HepG2 (cell line): ENCODE measurements around the gene DPH1. TPM values are rescaled to one million over a fixed set of nuclear protein-coding genes. Genes with fewer than 3 reads are reported as not detected.
A peak's percentile ranks its signal among the peaks of the same experiment; 100 is the strongest.

Source experiments
- CENPT ChIP-seq: sonication (generic); formaldehyde crosslinking; IDR thresholded peaks from 2 replicates; pipeline ENCODE4 v1.8.0; 2022; ENCODE audit warnings: low read depth, mild to moderate bottlenecking, moderate library complexity, missing genetic modification reagents
- FOSL2 ChIP-seq: sonication (generic); formaldehyde crosslinking; IDR thresholded peaks from 2 replicates; pipeline ENCODE4 v1.4.0; 2020; ENCODE audit warnings: missing genetic modification reagents
- HNF4G ChIP-seq, 2 experiments: sonication (generic) in 1 of 2; formaldehyde crosslinking in 1 of 2; IDR thresholded peaks; 2 replicates each; pipeline versions ENCODE4 v1.4.0 to v1.6.1; 2011 to 2020; ENCODE audit warnings: borderline replicate concordance in 2 of 2, low read depth in 2 of 2, mild to moderate bottlenecking in 2 of 2, low read length in 1 of 2, missing genetic modification reagents in 1 of 2, moderate library complexity in 1 of 2
- MTF2 ChIP-seq: sonication (generic); formaldehyde crosslinking; IDR thresholded peaks from 2 replicates; pipeline ENCODE4 v1.5.0; 2020; ENCODE audit warnings: missing genetic modification reagents, borderline replicate concordance
- MXD3 ChIP-seq: IDR thresholded peaks from 2 replicates; pipeline ENCODE4 v1.6.1; 2016; ENCODE audit warnings: mild to moderate bottlenecking, missing biosample characterization, missing genetic modification reagents
- RAD51 ChIP-seq: fragments of 450-650 bp; IDR thresholded peaks from 2 replicates; pipeline ENCODE4 v1.6.1; 2016; ENCODE audit warnings: borderline replicate concordance
- STAT6 ChIP-seq: sonication (generic); formaldehyde crosslinking; IDR thresholded peaks from 2 replicates; pipeline ENCODE4 v1.4.0; 2020; ENCODE audit warnings: missing genetic modification reagents, mild to moderate bottlenecking, borderline replicate concordance
- TERF1 ChIP-seq: sonication (generic); formaldehyde crosslinking; IDR thresholded peaks from 2 replicates; pipeline ENCODE4 v1.8.0; 2022; ENCODE audit warnings: mild to moderate bottlenecking, missing genetic modification reagents, moderate library complexity
- TFE3 ChIP-seq: IDR thresholded peaks from 2 replicates; pipeline ENCODE4 v1.6.1; 2016
- ZBTB7A ChIP-seq: sonication (generic); formaldehyde crosslinking; IDR thresholded peaks from 2 replicates; pipeline ENCODE4 v1.8.0; 2022; ENCODE audit warnings: mild to moderate bottlenecking, missing genetic modification reagents
- ZGPAT ChIP-seq: IDR thresholded peaks from 2 replicates; pipeline ENCODE4 v1.6.1; 2016; ENCODE audit warnings: mild to moderate bottlenecking
- ZNF296 ChIP-seq: sonication (generic); formaldehyde crosslinking; conservative IDR thresholded peaks from 2 replicates; pipeline ENCODE4 v1.5.0; 2020; ENCODE audit warnings: mild to moderate bottlenecking, missing genetic modification reagents
- ZNF317 ChIP-seq: sonication (generic); formaldehyde crosslinking; IDR thresholded peaks from 2 replicates; pipeline ENCODE4 v1.5.0; 2020; ENCODE audit warnings: mild to moderate bottlenecking, missing genetic modification reagents
- ZNF574 ChIP-seq: sonication (generic); formaldehyde crosslinking; IDR thresholded peaks from 2 replicates; pipeline ENCODE4 v1.4.0; 2020; ENCODE audit warnings: missing genetic modification reagents
- ZNF597 ChIP-seq: sonication (generic); formaldehyde crosslinking; IDR thresholded peaks from 2 replicates; pipeline ENCODE4 v1.5.0; 2020; ENCODE audit warnings: missing genetic modification reagents
- ZNF724P ChIP-seq: sonication (generic); formaldehyde crosslinking; IDR thresholded peaks from 2 replicates; pipeline ENCODE4 v1.8.0; 2022; ENCODE audit warnings: missing genetic modification reagents, borderline replicate concordance
- polyA plus RNA-seq, 8 experiments: library from polyadenylated mRNA; depleted of rRNA in 3 of 8; stranded (reverse) in 7 of 8; unstranded in 1 of 8; fragments of >200 nt; fragmentation: Illumina TruSeq in 4 of 8; extraction: Trizol in 4 of 8; gene quantifications; 2 replicates each; pipeline versions ENCODE4 v1.2.1 to v1.2.3, GENCODE V29; 2011 to 2016; ENCODE audit warnings: low read depth in 4 of 8, missing spikeins in 1 of 8, mixed read lengths in 1 of 8; ENCODE audit not compliant: insufficient read depth in 1 of 8
- total RNA-seq, 5 experiments: library from RNA; depleted of rRNA; stranded (reverse); fragments of >200 nt; fragmentation: Illumina TruSeq; extraction: Trizol; gene quantifications; 2 replicates each; pipeline ENCODE4 v1.2.3, GENCODE V29; 2016; ENCODE audit warnings: low read depth in 1 of 5

The DPH1 gene
- total and polyA plus RNA-seq, 2 of the 13 experiments (the other 11 are each of a cell fraction or from before 2014, with no cell fraction given), result 25.3 to 42.8 TPM

- no peak for TF ChIP-seq STAT6 (CRISPR knock-in tag)
- no peak for TF ChIP-seq MXD3 (CRISPR knock-in tag)
- no peak; the same call in 1 of the 2 replicates for TF ChIP-seq FOSL2 (CRISPR knock-in tag)
- TF ChIP-seq HNF4G (IDR thresholded peaks at IDR 0.05; ENCODE audit: borderline replicate concordance, low read depth, low read length), result no peak; the same call in 1 of the 2 replicates
- no peak for TF ChIP-seq HNF4G (CRISPR knock-in tag; IDR thresholded peaks at IDR 0.05; ENCODE audit: borderline replicate concordance, low read depth)
- TF ChIP-seq ZNF724P (CRISPR knock-in tag), result no peak
- no peak for TF ChIP-seq MTF2
- TF ChIP-seq ZNF296 (CRISPR knock-in tag), result no peak
- no peak for TF ChIP-seq ZNF597
- TF ChIP-seq ZGPAT (CRISPR knock-in tag), result no peak
- TF ChIP-seq ZBTB7A, result no peak
- no peak for TF ChIP-seq CENPT (CRISPR knock-in tag)
- no peak for TF ChIP-seq TERF1 (CRISPR knock-in tag)
- TF ChIP-seq TFE3 (CRISPR knock-in tag), result 0 out of 2 replicates have a peak, but pooled peaks have one; percentile 19
- TF ChIP-seq ZNF317 (CRISPR knock-in tag), result no peak
- TF ChIP-seq RAD51, result no peak
- peak; percentile 13; the same call in 1 of the 2 replicates for TF ChIP-seq ZNF574 (CRISPR knock-in tag)
Observed at GRCh38 chr17:1995321-1995892, 34.5 kb upstream of the DPH1 start (continued).
